KMS-11 (cell line): Measurements from ENCODE around the gene ZNF516.

Experiments
- H2AFZ ChIP-seq: fragments of 200-600 bp; sonication (generic); 2 replicates; pipeline ENCODE4 v1.6.1; 2016; ENCODE audit warnings: antibody characterized with exemption, mixed run types, low read depth
- H3K27ac ChIP-seq: fragments of 200-600 bp; sonication (generic); 2 replicates; pipeline ENCODE4 v1.6.1; 2016; ENCODE audit warnings: mild to moderate bottlenecking, mixed run types
- H3K27me3 ChIP-seq: fragments of 200-600 bp; sonication (generic); 2 replicates; pipeline ENCODE4 v1.6.1; 2017; ENCODE audit warnings: mild to moderate bottlenecking, low read depth, mixed run types, moderate library complexity; ENCODE audit not compliant: insufficient read depth
- H3K36me3 ChIP-seq: fragments of 200-600 bp; sonication (generic); 2 replicates; pipeline ENCODE4 v1.6.1; 2017; ENCODE audit warnings: mild to moderate bottlenecking, mixed run types; ENCODE audit not compliant: insufficient read depth
- H3K4me1 ChIP-seq: fragments of 200-600 bp; sonication (generic); 2 replicates; pipeline ENCODE4 v1.6.1; 2016; ENCODE audit warnings: mild to moderate bottlenecking, low read depth, mixed run types; ENCODE audit not compliant: poor library complexity, severe bottlenecking
- H3K4me2 ChIP-seq: fragments of 200-600 bp; sonication (generic); 2 replicates; pipeline ENCODE4 v1.7.0; 2016; ENCODE audit warnings: mild to moderate bottlenecking, mixed run types
- H3K4me3 ChIP-seq: fragments of 200-600 bp; sonication (generic); IDR thresholded peaks from 2 replicates; pipeline ENCODE4 v1.6.1; 2017; ENCODE audit warnings: low read depth, low read length, mixed read lengths; ENCODE audit not compliant: insufficient read depth
- H3K79me2 ChIP-seq: fragments of 200-600 bp; sonication (generic); 2 replicates; pipeline ENCODE4 v1.6.1; 2016; ENCODE audit warnings: low read depth, mixed run types; ENCODE audit not compliant: insufficient read depth
- H3K9ac ChIP-seq: fragments of 200-600 bp; sonication (generic); 2 replicates; pipeline ENCODE4 v1.6.1; 2016; ENCODE audit warnings: mild to moderate bottlenecking, mixed run types
- H4K20me1 ChIP-seq: fragments of 200-600 bp; sonication (generic); 2 replicates; pipeline ENCODE4 v1.6.1; 2016; ENCODE audit warnings: mild to moderate bottlenecking, mixed run types; ENCODE audit not compliant: insufficient read depth
- CTCF ChIP-seq: fragments of 200-600 bp; sonication (generic); conservative IDR thresholded peaks from 2 replicates; pipeline ENCODE4 v1.6.1; 2017; ENCODE audit warnings: low read depth, mild to moderate bottlenecking, antibody characterized with exemption, low read length, moderate library complexity, mixed read lengths

ZNF516 gene

DNA sequence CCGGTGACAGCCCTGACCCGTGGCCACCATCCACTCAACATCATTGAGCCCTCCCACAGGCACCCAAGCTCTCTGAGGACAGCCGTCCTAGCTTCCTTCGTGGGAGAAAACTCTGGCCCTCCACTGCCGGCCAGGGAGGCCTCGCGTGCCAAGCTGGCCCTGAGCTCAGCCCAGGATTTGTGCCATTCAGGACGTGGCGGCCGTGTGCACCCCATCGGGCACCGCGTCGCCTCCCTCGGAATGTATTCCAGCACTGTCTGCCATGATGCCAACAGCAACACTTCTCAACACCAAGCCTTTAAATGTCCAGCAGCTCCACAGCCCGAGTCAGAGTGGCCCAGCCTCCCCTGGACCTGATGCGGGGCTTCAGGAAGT, 35.7 kb downstream of the ZNF516 start:
- no peaks in the 10 kb centered on the region for H3K4me1 ChIP-seq
- no peak overlapping the region for H2AFZ ChIP-seq
- H3K79me2 ChIP-seq = peaks cover 69% of the 10 kb centered on the region; the same call in 1 of the 2 replicates
- no peak overlapping the region for H3K4me3 ChIP-seq
- no peak overlapping the region for H3K9ac ChIP-seq
- no peaks in the 10 kb centered on the region; the same call in none of the 2 replicates for H4K20me1 ChIP-seq
- no peak overlapping the region for H3K27ac ChIP-seq
- H3K4me2 ChIP-seq = no peak overlapping the region
- no peaks in the 10 kb centered on the region for H3K36me3 ChIP-seq
- TF ChIP-seq CTCF = no peak
- no peaks in the 10 kb centered on the region for H3K27me3 ChIP-seq

- Histone ChIP-seq H3K79me2 (peaks cover 69% of the 10 kb centered on the region; the same call in 1 of the 2 replicates), H3K36me3 (no peaks in the 10 kb centered on the region), H3K27ac (no peak overlapping the region), H3K4me2 (no peak overlapping the region), H3K4me1 (no peaks in the 10 kb centered on the region), H3K9ac (no peak overlapping the region), H3K27me3 (no peaks in the 10 kb centered on the region), H2AFZ (no peak overlapping the region), H3K4me3 (no peak overlapping the region), H4K20me1 (no peaks in the 10 kb centered on the region; the same call in none of the 2 replicates)
- no peak for TF ChIP-seq CTCF
Measured at GRCh38 chr18:76458522-76459311, 36.3 kb downstream of the ZNF516 start.

DNA sequence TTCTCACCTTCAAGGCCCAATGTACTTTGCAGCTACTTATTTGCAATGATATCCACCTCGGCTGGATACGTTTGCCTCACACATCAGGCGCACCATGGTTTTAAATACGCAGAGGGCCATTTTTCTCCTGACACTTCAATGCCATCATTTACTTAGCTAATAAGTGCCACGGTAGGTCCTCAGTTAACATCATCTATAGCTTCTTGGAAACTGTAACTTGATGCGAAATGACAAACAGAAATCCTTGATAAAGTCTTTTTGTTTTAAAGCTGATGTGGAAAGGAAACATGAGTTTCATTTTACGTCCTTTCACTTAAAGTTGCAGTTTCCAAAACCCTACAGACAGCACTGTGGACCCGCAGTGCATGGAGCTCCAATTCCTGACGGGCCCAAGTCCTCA, 37.1 kb downstream of the ZNF516 start:
- Histone ChIP-seq H3K27me3 (no peaks in the 10 kb centered on the region), H3K4me1 (no peaks in the 10 kb centered on the region), H3K27ac (no peak overlapping the region), H3K4me2 (no peak overlapping the region), H2AFZ (no peak overlapping the region), H4K20me1 (no peaks in the 10 kb centered on the region; the same call in 1 of the 2 replicates), H3K36me3 (no peaks in the 10 kb centered on the region), H3K9ac (no peak overlapping the region), H3K4me3 (no peak overlapping the region), H3K79me2 (peaks cover 71% of the 10 kb centered on the region)
- TF ChIP-seq CTCF = no peak

DNA sequence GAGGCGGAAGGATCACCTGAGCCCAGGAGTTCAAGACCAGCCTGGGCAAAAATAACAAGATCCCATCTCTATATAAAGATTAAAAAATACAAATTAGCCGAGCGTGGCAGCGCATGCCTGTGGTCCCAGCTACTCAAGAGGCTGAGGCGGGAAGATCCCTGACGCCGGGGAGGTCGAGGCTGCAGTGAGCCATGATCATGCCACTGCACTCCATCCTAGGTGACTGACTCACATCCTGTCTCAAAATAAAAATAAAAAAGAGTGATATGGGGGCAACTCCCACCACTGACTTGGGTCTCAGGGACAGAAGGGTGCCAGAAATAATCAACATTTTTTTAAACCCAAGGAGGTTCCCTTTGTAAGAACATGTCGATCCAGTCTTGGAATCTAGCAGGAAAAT, 37.6 kb downstream of the ZNF516 start:
- H3K9ac ChIP-seq = no peak overlapping the region
- H3K36me3 ChIP-seq = no peaks in the 10 kb centered on the region
- peaks cover 71% of the 10 kb centered on the region for H3K79me2 ChIP-seq
- no peaks in the 10 kb centered on the region; the same call in 1 of the 2 replicates for H4K20me1 ChIP-seq
- H3K27me3 ChIP-seq = no peaks in the 10 kb centered on the region
- no peaks in the 10 kb centered on the region for H3K4me1 ChIP-seq
- TF ChIP-seq CTCF = no peak
- no peak overlapping the region for H2AFZ ChIP-seq
- H3K4me2 ChIP-seq = no peak overlapping the region
- H3K4me3 ChIP-seq = no peak overlapping the region
- no peak overlapping the region for H3K27ac ChIP-seq
